ENCODE measurements around the gene LRFN3.
A peak's percentile ranks its signal among the peaks of the same experiment; 100 is the strongest.

LRFN3 gene

DNA sequence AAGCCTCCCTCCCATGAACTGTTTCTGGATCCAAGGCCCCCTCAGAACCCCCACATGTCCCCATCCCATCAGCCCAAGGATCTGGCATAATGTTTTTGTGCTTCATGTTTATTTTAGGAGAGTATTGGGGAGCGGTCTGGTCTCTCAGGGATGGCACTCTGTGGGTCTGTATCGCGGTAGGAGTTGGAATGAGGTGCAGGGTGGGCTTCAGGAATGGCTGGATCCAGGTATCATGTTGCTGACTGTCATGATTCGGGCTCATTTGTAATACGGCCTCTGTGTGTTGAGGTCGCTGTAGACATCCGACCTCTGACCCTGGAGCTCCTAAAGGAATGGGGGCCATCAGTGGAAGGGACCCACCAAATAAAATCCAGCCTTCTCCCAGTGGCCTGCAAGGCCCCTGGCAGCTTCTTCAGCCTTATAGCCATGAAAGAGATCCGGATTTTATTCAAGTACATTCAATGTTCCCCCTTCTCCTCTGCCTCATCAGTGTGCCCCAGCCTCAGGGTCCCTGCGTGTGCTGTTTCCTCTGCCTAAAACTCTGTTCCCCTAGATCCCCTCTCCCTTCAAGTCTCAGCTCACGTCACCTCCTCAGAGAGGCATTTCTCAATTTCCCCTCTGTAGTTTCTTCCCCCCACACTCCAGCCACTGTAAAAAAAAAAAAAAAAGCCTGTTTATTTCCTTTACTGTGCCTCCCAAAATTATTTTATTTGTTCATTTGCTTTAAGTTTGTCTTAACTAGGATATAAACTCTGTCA lies 31.7 kb upstream of the LRFN3 start:
- Histone ChIP-seq H3K4me2 (ENCODE audit: low read length) (peak overlapping the region; percentile 99), H3F3A (ENCODE audit: control insufficient read depth, insufficient read depth) (peaks cover 28% of the 10 kb centered on the region), H3K9me2 (replicated peaks; ENCODE audit: control insufficient read depth, low read length) (no peaks in the 10 kb centered on the region), H3K4me3 (ENCODE audit: low read length) (peak overlapping the region; percentile 87), H3K27me3 (ENCODE audit: control insufficient read depth, low read length) (no peaks in the 10 kb centered on the region), H4K20me1 (ENCODE audit: control insufficient read depth, insufficient read depth, low read depth, low read length) (no peaks in the 10 kb centered on the region), H3K9me3 (ENCODE audit: control insufficient read depth, insufficient read depth, low read length) (no peaks in the 10 kb centered on the region), H3K4me1 (ENCODE audit: control insufficient read depth, low read length) (peaks cover 63% of the 10 kb centered on the region), H3K79me2 (ENCODE audit: control insufficient read depth, low read length) (peaks cover 26% of the 10 kb centered on the region), H3K36me3 (ENCODE audit: control insufficient read depth, low read length) (peaks cover 4% of the 10 kb centered on the region), H3K27ac (ENCODE audit: low read depth, low read length) (no peak overlapping the region)
- TF ChIP-seq EZH2phosphoT487 (IDR thresholded peaks at IDR 0.05; ENCODE audit: borderline replicate concordance, low read length), result no peak
- TF ChIP-seq, protein P1, sequence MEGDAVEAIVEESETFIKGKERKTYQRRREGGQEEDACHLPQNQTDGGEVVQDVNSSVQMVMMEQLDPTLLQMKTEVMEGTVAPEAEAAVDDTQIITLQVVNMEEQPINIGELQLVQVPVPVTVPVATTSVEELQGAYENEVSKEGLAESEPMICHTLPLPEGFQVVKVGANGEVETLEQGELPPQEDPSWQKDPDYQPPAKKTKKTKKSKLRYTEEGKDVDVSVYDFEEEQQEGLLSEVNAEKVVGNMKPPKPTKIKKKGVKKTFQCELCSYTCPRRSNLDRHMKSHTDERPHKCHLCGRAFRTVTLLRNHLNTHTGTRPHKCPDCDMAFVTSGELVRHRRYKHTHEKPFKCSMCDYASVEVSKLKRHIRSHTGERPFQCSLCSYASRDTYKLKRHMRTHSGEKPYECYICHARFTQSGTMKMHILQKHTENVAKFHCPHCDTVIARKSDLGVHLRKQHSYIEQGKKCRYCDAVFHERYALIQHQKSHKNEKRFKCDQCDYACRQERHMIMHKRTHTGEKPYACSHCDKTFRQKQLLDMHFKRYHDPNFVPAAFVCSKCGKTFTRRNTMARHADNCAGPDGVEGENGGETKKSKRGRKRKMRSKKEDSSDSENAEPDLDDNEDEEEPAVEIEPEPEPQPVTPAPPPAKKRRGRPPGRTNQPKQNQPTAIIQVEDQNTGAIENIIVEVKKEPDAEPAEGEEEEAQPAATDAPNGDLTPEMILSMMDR (IDR thresholded peaks at IDR 0.05; ENCODE audit: low read depth, low read length, poor library complexity, severe bottlenecking), result no peak

DNA sequence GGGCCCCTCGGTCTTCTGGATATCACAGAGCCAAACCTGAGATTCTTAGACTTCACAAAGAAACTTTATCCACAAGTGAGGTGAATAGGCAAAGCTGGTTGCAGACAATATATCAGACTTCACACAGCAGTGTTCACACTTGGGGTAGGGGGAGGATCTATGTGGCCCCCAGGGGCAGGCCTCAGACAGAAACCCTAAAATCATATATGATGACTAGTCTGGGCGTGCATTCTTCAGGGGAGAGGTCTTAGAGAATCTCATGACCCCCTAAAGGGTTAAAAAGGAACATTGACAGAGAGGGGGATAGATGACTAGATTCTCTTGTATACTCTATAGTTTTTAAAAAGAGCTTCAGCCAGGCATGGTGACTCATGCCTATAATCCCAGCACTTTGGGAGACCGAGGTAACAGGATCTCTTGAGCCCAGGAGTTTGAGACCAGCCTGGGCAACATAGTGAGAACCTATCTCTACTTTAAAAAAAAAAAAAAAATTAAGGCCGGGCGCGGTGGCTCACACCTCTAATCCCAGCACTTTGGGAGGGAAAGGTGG lies 30.9 kb upstream of the LRFN3 start:
- H3K27ac ChIP-seq (ENCODE audit: low read depth, low read length), result no peak overlapping the region
- peaks cover 71% of the 10 kb centered on the region for H3K4me1 ChIP-seq (ENCODE audit: control insufficient read depth, low read length)

DNA sequence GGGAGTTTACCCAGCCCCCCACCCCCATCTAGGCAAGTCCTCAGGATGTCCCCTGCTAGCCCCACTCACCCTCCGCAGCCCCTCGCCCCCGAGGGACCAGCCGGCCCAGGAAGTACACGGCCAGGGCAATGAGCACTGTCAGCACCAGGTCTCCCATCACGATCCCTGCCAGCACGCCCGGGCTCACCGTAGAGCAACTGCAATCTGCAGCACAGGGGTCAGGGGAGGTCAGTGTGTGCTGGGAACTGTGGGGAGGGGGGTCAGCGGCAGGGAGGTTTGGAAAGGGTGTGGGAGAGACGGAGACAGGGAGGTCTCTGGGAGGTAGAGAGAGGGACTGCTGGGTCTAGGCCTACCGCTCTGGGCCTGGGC lies 28.8 kb upstream of the LRFN3 start:
- Histone ChIP-seq H4K20me1 (ENCODE audit: control insufficient read depth, insufficient read depth, low read depth, low read length) (no peaks in the 10 kb centered on the region), H3K4me3 (ENCODE audit: low read length) (no peak overlapping the region), H3K4me2 (ENCODE audit: low read length) (no peak overlapping the region), H3K9me2 (replicated peaks; ENCODE audit: control insufficient read depth, low read length) (no peaks in the 10 kb centered on the region), H3K27me3 (ENCODE audit: control insufficient read depth, low read length) (no peaks in the 10 kb centered on the region), H3K36me3 (ENCODE audit: control insufficient read depth, low read length) (no peaks in the 10 kb centered on the region), H3K4me1 (ENCODE audit: control insufficient read depth, low read length) (peaks cover 73% of the 10 kb centered on the region), H3K9me3 (ENCODE audit: control insufficient read depth, insufficient read depth, low read length) (no peaks in the 10 kb centered on the region), H3K27ac (ENCODE audit: low read depth, low read length) (no peak overlapping the region), H3K79me2 (ENCODE audit: control insufficient read depth, low read length) (peaks cover 8% of the 10 kb centered on the region), H3F3A (ENCODE audit: control insufficient read depth, insufficient read depth) (peaks cover 23% of the 10 kb centered on the region)
- TF ChIP-seq, protein P1 (IDR thresholded peaks at IDR 0.05; ENCODE audit: low read depth, low read length, poor library complexity, severe bottlenecking), result no peak
- no peak for TF ChIP-seq EZH2phosphoT487 (IDR thresholded peaks at IDR 0.05; ENCODE audit: borderline replicate concordance, low read length)

More for the DNA sequence above, 30.9 kb upstream of the LRFN3 start:
- Histone ChIP-seq H3K9me3 (ENCODE audit: control insufficient read depth, insufficient read depth, low read length) (no peaks in the 10 kb centered on the region), H3K9me2 (replicated peaks; ENCODE audit: control insufficient read depth, low read length) (no peaks in the 10 kb centered on the region), H3K4me3 (ENCODE audit: low read length) (no peak overlapping the region), H3K27me3 (ENCODE audit: control insufficient read depth, low read length) (no peaks in the 10 kb centered on the region), H3K4me2 (ENCODE audit: low read length) (no peak overlapping the region; the same call in 1 of the 2 replicates), H3K79me2 (ENCODE audit: control insufficient read depth, low read length) (peaks cover 19% of the 10 kb centered on the region), H3K36me3 (ENCODE audit: control insufficient read depth, low read length) (peaks cover under 1% of the 10 kb centered on the region), H3F3A (ENCODE audit: control insufficient read depth, insufficient read depth) (peaks cover 28% of the 10 kb centered on the region), H4K20me1 (ENCODE audit: control insufficient read depth, insufficient read depth, low read depth, low read length) (no peaks in the 10 kb centered on the region)
- TF ChIP-seq EZH2phosphoT487 (IDR thresholded peaks at IDR 0.05; ENCODE audit: borderline replicate concordance, low read length), result no peak

DNA sequence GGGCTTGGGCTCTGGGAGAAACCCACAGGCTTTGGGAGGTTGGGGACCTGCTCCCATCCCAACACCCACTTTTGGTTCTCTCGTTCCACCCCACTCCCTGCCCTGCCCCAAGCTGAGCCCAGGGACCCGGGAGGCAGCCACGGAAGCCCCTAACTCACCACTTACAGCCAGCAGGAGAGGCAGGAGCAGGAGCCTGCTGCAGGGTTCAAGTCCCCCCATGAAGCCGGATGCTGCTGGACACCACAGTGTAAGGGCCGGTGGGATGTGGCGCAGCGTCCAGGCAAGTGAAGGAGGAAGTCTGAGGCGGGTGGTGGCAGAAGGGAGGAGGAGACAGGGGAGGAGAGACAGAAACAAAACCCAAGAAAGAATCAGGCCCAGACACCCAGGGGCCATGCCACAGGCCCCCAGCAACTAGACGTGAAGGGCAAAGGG lies 28.1 kb upstream of the LRFN3 start, which contains the start of gene TYROBP:
Gene TYROBP, minus strand, starts transcription at position 286 of the 432 bp plus-strand sequence. Its CDS starts 67 bp downstream, at position 219.
- Histone ChIP-seq H3K36me3 (ENCODE audit: control insufficient read depth, low read length) (no peaks in the 10 kb centered on the region), H3K9me3 (ENCODE audit: control insufficient read depth, insufficient read depth, low read length) (no peaks in the 10 kb centered on the region), H3F3A (ENCODE audit: control insufficient read depth, insufficient read depth) (peaks cover 17% of the 10 kb centered on the region), H3K9me2 (replicated peaks; ENCODE audit: control insufficient read depth, low read length) (no peaks in the 10 kb centered on the region), H3K4me1 (ENCODE audit: control insufficient read depth, low read length) (peaks cover 66% of the 10 kb centered on the region), H3K4me3 (ENCODE audit: low read length) (peak within 1 kb of the TSS; percentile 69), H4K20me1 (ENCODE audit: control insufficient read depth, insufficient read depth, low read depth, low read length) (no peaks in the 10 kb centered on the region), H3K4me2 (ENCODE audit: low read length) (peak within 1 kb of the TSS; percentile 94), H3K79me2 (ENCODE audit: control insufficient read depth, low read length) (peaks cover 1% of the 10 kb centered on the region), H3K27me3 (ENCODE audit: control insufficient read depth, low read length) (no peaks in the 10 kb centered on the region), H3K27ac (ENCODE audit: low read depth, low read length) (peak within 1 kb of the TSS; percentile 78)
- TF ChIP-seq, protein P1 (IDR thresholded peaks at IDR 0.05; ENCODE audit: low read depth, low read length, poor library complexity, severe bottlenecking), result no peak
- no peak for TF ChIP-seq EZH2phosphoT487 (IDR thresholded peaks at IDR 0.05; ENCODE audit: borderline replicate concordance, low read length)

All from DOHH2 (cell line).